Activated T-helper 1 cell treated with anti-CD3 and anti-CD28 coated beads, Interleukin-2, amount 50 U/mL, for 16 hours (primary cell): ENCODE results near the gene LAMB1.
"Not testable (repeated sequence)": the region's sequence is repeated elsewhere in the genome, so short reads cannot be mapped to it uniquely, and the experiment has no call there.

Experiments
- DNase-seq, 2 donors: peaks; one replicate each; pipeline ENCODE4 v3.0.0-alpha.2; 2020; ENCODE audit warnings: low read depth in 1 of 2, low spot score in 1 of 2

LAMB1 gene

GRCh38 chr7:107972941-107973376 is 30.0 kb downstream of the LAMB1 start:
- DNase-seq: no peak

GRCh38 chr7:107972075-107972482 is 30.9 kb downstream of the LAMB1 start:
- DNase-seq: no peak

DNA sequence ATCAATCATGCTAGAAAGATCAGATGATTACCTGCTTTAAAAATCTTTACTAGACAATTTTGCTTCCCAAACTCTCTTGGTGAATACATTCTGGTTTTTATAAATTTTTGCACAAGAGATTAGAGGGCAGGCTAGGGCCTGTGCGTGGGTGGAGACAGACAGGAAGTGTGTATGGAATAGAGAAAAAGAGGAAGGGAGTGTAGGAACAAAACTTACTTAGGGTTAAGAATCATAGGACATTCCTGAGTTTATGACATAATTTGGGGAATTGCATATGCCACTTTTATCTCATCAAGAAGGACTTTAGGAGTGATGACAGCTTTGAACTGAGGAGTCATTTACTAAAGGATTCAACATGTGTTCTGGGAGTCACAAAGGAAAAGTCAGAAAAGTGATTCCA is 31.3 kb downstream of the LAMB1 start:
- DNase-seq: no peak

DNA sequence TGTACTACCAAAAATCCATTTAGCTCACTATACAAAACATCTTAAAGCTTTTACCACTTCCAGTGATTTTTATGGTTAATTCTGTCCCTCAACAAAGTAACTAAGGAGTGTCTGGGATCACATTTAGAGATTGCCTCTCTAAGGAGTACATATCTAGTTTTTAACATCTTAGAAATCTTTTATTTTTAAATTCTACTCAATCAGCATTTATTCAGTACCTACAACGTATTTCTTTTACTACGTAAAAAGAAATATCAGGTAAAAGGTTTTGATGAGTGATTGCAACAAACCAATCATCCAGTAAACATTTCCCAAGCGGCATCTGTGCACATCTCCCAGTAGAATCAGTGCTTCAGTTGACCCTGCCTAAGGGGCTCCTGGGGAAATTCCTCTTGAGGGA is 31.9 kb downstream of the LAMB1 start:
- DNase-seq: no peak

DNA sequence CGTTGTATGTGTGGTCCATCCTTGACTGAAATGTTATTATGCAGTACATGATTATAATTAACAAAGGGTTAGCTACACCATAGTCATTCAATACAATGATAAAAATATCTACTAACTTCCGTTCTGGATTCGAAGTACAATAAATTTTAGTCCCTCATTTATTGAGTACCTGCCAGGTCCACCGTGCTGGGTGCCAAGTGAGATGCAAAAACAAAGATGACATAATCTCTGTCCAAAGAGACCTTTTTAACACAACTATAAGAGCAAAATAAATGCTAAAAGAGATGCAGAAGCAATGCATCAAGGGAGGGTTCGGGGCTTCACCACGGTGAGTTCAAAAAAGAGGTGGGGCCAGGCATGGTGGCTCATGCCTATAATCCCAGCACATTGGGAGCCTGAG is 33.1 kb downstream of the LAMB1 start:
- DNase-seq: no peak

DNA sequence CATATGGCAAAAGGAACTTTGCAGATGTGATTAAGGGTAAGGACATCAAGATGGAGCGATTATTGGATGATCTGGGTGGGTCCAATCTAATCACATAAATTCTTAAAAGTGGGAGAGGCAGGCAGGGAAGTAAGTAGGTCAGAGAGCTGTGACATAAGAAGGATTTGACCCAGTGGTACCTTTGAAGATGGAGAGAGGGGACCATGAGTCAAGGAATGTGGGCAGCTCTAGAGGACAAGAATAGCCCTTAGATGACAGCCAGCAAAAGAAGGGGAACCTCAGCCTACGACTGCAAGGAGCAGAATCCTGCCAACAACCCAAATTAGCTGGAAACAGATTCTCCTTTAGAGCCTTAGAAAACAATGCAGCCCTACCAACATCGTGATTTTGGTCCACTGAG is 34.5 kb downstream of the LAMB1 start:
- no peak for DNase-seq

GRCh38 chr7:107967420-107967819 is 35.5 kb downstream of the LAMB1 start:
- no peak for DNase-seq

- no peak for DNase-seq
These were observed 36.2 kb downstream of the LAMB1 start for GRCh38 chr7:107966711-107967110.

- no peak for DNase-seq
These were observed 38.5 kb downstream of the LAMB1 start for GRCh38 chr7:107964510-107964909.

- DNase-seq: no peak
These were observed 40.1 kb downstream of the LAMB1 start for GRCh38 chr7:107962817-107963216.

DNA sequence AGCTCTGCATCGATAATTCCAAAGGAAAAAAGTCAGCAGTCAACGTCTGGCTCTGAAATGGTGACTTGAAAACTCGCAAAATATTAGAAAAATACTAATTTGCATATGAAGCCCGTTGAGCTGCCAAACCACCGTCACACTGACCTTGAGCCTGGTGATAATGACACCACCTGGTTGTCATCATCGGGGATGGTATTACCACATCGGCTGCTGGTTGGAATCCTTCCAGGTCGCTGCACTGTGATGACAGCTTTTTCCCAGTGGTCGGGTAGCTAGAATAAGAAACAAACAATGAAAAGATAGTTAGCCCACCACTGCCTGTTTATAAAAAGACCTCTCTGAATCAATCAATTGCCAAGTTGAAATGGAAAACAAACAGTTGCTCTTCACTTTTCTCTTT is 41.6 kb downstream of the LAMB1 start:
- no peak for DNase-seq

- no peak for DNase-seq
These were observed 42.7 kb downstream of the LAMB1 start for GRCh38 chr7:107960272-107960671.

- DNase-seq: no peak
These were observed 43.4 kb downstream of the LAMB1 start for GRCh38 chr7:107959527-107959898.

- no peak for DNase-seq
These were observed 44.0 kb downstream of the LAMB1 start for GRCh38 chr7:107958764-107959526.

- no peak for DNase-seq
These were observed 45.5 kb downstream of the LAMB1 start for GRCh38 chr7:107957436-107957835.

- DNase-seq: not testable (repeated sequence)
These were observed 46.0 kb downstream of the LAMB1 start for GRCh38 chr7:107956950-107957349.

DNA sequence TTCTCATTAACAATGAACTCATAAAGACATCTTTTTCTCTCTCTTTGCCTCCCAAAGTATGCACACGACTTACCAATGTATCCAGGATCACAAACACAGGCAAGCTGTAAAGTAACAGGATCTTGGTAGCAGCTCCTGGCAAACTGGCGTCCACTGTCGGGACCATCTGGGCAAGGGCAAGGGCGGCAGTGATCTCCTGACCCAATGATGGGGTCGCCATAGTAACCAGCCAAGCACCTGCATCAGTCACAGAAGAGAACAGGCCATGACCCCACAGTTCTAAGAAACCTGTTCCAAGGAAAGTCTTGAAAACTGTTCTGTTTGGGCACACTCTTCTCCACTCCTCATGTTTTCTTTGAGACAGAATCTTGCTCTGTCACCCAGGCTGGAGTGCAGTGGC is 47.6 kb downstream of the LAMB1 start:
- no peak for DNase-seq

- no peak for DNase-seq
These were observed 49.0 kb downstream of the LAMB1 start for GRCh38 chr7:107953924-107954303.

DNA sequence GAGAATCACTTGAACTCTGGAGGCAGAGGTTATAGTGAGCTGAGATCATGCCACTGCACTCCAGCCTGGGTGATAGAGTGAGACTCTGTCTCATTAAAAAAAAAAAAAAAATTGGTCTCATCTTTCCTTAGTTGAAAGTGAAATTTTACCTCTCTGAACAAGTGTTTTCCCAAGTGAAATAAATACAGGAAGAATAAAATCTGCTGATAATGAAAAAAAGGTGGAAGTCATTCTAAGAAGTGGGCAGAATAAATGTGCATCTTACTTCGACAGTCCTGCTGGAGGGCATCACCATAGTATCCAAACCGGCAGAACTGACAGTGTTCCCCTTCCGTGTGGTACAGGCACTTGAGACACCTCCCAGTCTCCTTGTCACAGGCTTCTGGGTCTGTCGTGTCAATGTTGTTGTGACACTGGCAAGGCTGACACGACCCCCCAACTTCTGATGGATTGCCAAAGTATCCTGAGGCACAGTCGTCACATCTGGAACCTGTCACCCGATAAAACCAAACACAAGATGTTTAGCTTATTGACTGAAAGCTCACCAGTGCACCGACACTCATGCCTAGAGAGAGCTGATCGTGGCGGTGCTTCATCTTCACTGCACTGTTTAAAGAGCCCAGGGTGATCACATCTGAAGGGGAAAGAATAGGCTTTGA is 49.6 kb downstream of the LAMB1 start:
- no peak for DNase-seq

- DNase-seq: no peak
These were observed 51.1 kb downstream of the LAMB1 start for GRCh38 chr7:107951896-107952295.

GRCh38 chr7:107951172-107951787 is 51.7 kb downstream of the LAMB1 start:
- DNase-seq: no peak

DNA sequence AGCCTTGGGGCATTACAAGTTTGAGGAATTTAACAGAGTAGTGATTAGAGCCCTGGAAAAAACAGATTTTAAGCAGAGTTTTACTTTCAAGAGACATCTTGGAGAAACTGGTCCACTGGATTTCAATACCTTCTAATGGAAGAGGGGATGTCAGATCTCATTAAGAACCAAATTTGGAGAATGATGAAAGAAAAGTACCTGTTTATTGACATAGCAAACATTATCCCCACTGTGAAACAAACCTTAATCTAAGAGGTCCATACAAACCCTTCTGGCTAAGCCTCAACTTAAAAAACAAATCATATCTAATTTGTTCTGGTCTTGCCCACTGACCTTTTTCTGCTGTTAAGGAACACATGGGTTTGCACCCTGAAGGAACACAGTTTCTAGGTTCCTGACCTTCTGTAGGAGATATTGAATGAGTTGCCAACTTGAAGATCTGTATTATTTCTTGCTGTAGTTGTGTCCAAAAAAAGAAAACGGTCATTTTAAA is 53.5 kb downstream of the LAMB1 start:
- no peak for DNase-seq
